ENCODE measurements around the gene SAP30. TPM values are rescaled to one million over a fixed set of nuclear protein-coding genes. Genes with fewer than 3 reads are reported as not detected.

SAP30 gene
- total RNA-seq, 1 donor = 25.3 TPM

DNA sequence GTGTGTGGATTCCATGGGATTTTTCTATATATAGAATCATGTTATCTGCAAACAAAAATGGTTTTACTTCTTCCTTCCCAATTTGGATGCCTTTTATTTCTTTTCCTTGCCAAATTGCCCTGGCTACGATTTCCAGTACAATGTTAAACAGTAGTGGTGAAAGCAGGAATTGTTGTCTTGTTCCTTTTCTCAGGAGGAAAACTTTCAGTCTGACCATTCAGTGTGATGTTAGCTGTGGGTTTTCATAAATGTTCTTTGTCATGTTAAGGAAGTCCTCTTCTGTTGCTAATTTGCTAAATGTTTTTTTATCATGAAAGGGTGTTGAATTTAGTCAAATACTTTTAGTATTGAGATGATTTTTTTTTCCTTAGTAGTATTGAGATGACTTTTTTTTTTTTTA, 10.9 kb downstream of the SAP30 start:
- H3K79me2 ChIP-seq (ENCODE audit: insufficient read depth, low read length) = no peaks in the 10 kb centered on the region

DNA sequence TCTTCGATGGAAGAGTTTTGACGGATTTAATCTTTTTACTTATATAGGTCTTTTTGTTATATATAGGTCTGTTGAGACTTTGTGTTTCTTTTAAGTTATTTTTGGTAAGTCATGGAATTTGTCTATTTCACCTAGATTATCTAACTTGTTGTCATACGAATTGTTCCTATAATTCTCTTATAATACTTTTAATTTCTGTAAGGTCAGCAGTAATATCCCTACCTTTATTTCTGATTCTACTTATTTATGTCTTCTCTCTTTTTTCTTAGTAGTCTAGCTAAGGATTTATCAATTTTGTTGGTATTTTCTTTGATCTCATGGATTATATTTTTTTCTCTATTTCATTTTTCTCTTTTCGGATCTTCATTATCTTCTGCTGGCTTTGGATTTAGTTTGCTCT, 11.6 kb downstream of the SAP30 start:
- Histone ChIP-seq H3K4me3 (ENCODE audit: insufficient read depth, low read length) (no peak overlapping the region), H3K79me2 (ENCODE audit: insufficient read depth, low read length) (no peaks in the 10 kb centered on the region), H3K4me1 (ENCODE audit: insufficient read depth, low read length) (no peaks in the 10 kb centered on the region), H3K27me3 (ENCODE audit: insufficient read depth, low read length) (no peaks in the 10 kb centered on the region), H3K9me3 (ENCODE audit: low read depth, low read length) (no peaks in the 10 kb centered on the region), H3K4me2 (ENCODE audit: insufficient read depth, low read length) (no peak overlapping the region), H3K36me3 (ENCODE audit: insufficient read depth, low read length) (no peaks in the 10 kb centered on the region), H3K27ac (ENCODE audit: low read depth, low read length) (no peak overlapping the region), H2AFZ (ENCODE audit: low read length) (no peak overlapping the region), H4K20me1 (ENCODE audit: insufficient read depth, low read length) (no peaks in the 10 kb centered on the region)
- TF ChIP-seq CTCF (IDR thresholded peaks at IDR 0.05; ENCODE audit: extremely low read depth, low read depth, low read length) = no peak
- no peak for DNase-seq (ENCODE audit: insufficient read length, low spot score, missing footprints)

More for the DNA sequence above, 10.9 kb downstream of the SAP30 start:
- Histone ChIP-seq H4K20me1 (ENCODE audit: insufficient read depth, low read length) (no peaks in the 10 kb centered on the region), H2AFZ (ENCODE audit: low read length) (no peak overlapping the region), H3K4me2 (ENCODE audit: insufficient read depth, low read length) (no peak overlapping the region), H3K4me1 (ENCODE audit: insufficient read depth, low read length) (no peaks in the 10 kb centered on the region), H3K27ac (ENCODE audit: low read depth, low read length) (no peak overlapping the region), H3K4me3 (ENCODE audit: insufficient read depth, low read length) (no peak overlapping the region), H3K36me3 (ENCODE audit: insufficient read depth, low read length) (peaks cover 7% of the 10 kb centered on the region), H3K27me3 (ENCODE audit: insufficient read depth, low read length) (no peaks in the 10 kb centered on the region), H3K9me3 (ENCODE audit: low read depth, low read length) (no peaks in the 10 kb centered on the region)
- DNase-seq (ENCODE audit: insufficient read length, low spot score, missing footprints) = no peak
- no peak for TF ChIP-seq CTCF (IDR thresholded peaks at IDR 0.05; ENCODE audit: extremely low read depth, low read depth, low read length)

- Histone ChIP-seq H3K27me3 (ENCODE audit: insufficient read depth, low read length) (no peaks in the 10 kb centered on the region), H2AFZ (ENCODE audit: low read length) (no peak overlapping the region), H3K36me3 (ENCODE audit: insufficient read depth, low read length) (no peaks in the 10 kb centered on the region), H3K4me2 (ENCODE audit: insufficient read depth, low read length) (no peak overlapping the region), H3K4me1 (ENCODE audit: insufficient read depth, low read length) (no peaks in the 10 kb centered on the region), H3K9me3 (ENCODE audit: low read depth, low read length) (no peaks in the 10 kb centered on the region), H3K27ac (ENCODE audit: low read depth, low read length) (no peak overlapping the region), H4K20me1 (ENCODE audit: insufficient read depth, low read length) (no peaks in the 10 kb centered on the region), H3K4me3 (ENCODE audit: insufficient read depth, low read length) (no peak overlapping the region), H3K79me2 (ENCODE audit: insufficient read depth, low read length) (no peaks in the 10 kb centered on the region)
- no peak for TF ChIP-seq CTCF (IDR thresholded peaks at IDR 0.05; ENCODE audit: extremely low read depth, low read depth, low read length)
- no peak for DNase-seq (ENCODE audit: insufficient read length, low spot score, missing footprints)
Measured at GRCh38 chr4:173386751-173387150, 16.0 kb downstream of the SAP30 start.

- no peak overlapping the region for H3K4me3 ChIP-seq (ENCODE audit: insufficient read depth, low read length)
- H2AFZ ChIP-seq (ENCODE audit: low read length) = no peak overlapping the region
- peaks cover 18% of the 10 kb centered on the region for H3K36me3 ChIP-seq (ENCODE audit: insufficient read depth, low read length)
- no peaks in the 10 kb centered on the region for H3K4me1 ChIP-seq (ENCODE audit: insufficient read depth, low read length)
- DNase-seq (ENCODE audit: insufficient read length, low spot score, missing footprints) = no peak
- no peaks in the 10 kb centered on the region for H3K79me2 ChIP-seq (ENCODE audit: insufficient read depth, low read length)
- no peak for TF ChIP-seq CTCF (IDR thresholded peaks at IDR 0.05; ENCODE audit: extremely low read depth, low read depth, low read length)
- no peaks in the 10 kb centered on the region for H4K20me1 ChIP-seq (ENCODE audit: insufficient read depth, low read length)
- no peaks in the 10 kb centered on the region for H3K27me3 ChIP-seq (ENCODE audit: insufficient read depth, low read length)
- H3K4me2 ChIP-seq (ENCODE audit: insufficient read depth, low read length) = no peak overlapping the region
- H3K9me3 ChIP-seq (ENCODE audit: low read depth, low read length) = no peaks in the 10 kb centered on the region
- no peak overlapping the region for H3K27ac ChIP-seq (ENCODE audit: low read depth, low read length)
Measured at GRCh38 chr4:173391701-173392100, 20.9 kb downstream of the SAP30 start.
